ENCODE measurements around the gene NXPE4. TPM values are rescaled to one million over a fixed set of nuclear protein-coding genes. Genes with fewer than 3 reads are reported as not detected.

NXPE4 gene
- total and polyA plus RNA-seq, 2 donors (not counting 3 experiments of a cell fraction or from before 2014, with no cell fraction given), result not detected

- intact Hi-C loops (cut with micrococcal nuclease) (no loop called here), dilution Hi-C loops (cut with MboI; ENCODE audit: extremely low pct_ligation_motif_present, low sequenced_read_pairs) (no loop called here)
- POLR2A ChIA-PET, result no interaction called here
- DNase-seq (ENCODE audit: low read depth, low spot score), result no peak
- Histone ChIP-seq H4K20me1 (replicated peaks; ENCODE audit: control insufficient read depth, extremely low read depth, insufficient read depth, low read length) (no peaks in the 10 kb centered on the region), H3K27ac (ENCODE audit: insufficient read depth, low read depth, low read length) (no peak overlapping the region), H3K9me1 (replicated peaks; ENCODE audit: control insufficient read depth, extremely low read depth, insufficient read depth, low read length) (no peaks in the 10 kb centered on the region), H2AFZ (ENCODE audit: low read depth, low read length) (no peak overlapping the region), H3K4me3 (replicated peaks in 1 of 3; ENCODE audit: insufficient read depth in 1 of 3, low read depth in 1 of 3, low read length in 3 of 3) (no peak overlapping the region), H3K9ac (replicated peaks; ENCODE audit: extremely low read depth, insufficient read depth, low read length) (no peak overlapping the region), H3K4me1 (ENCODE audit: control insufficient read depth, extremely low read depth, insufficient read depth, low read length) (no peaks in the 10 kb centered on the region), H3K27me3 (ENCODE audit: control insufficient read depth in 2 of 2, insufficient read depth in 2 of 2, low read length in 2 of 2) (no peaks in the 10 kb centered on the region), H3K79me2 (ENCODE audit: control insufficient read depth, insufficient read depth, low read length) (no peaks in the 10 kb centered on the region), H3K36me3 (ENCODE audit: control insufficient read depth in 2 of 2, extremely low read depth in 1 of 2, insufficient read depth in 2 of 2, low read length in 2 of 2) (no peaks in the 10 kb centered on the region), H3K9me3 (replicated peaks; ENCODE audit: control insufficient read depth, insufficient read depth, low read length) (peaks cover 2% of the 10 kb centered on the region), H3K4me2 (ENCODE audit: insufficient read depth, low read length) (no peak overlapping the region)
- no peak for TF ChIP-seq POLR2AphosphoS5 (IDR thresholded peaks at IDR 0.05; ENCODE audit: insufficient read depth, low read depth, low read length)
- TF ChIP-seq FOS (IDR thresholded peaks at IDR 0.05; ENCODE audit: borderline replicate concordance, insufficient read depth, low read length), result no peak
- no peak for TF ChIP-seq CTCF (IDR thresholded peaks at IDR 0.05; ENCODE audit: extremely low read depth in 1 of 2, insufficient read depth in 1 of 2, low read depth in 1 of 2, low read length in 2 of 2)
- no peak for TF ChIP-seq EZH2 (IDR thresholded peaks at IDR 0.05; ENCODE audit: borderline replicate concordance, low read depth, low read length, severe bottlenecking)
- TF ChIP-seq JUN (IDR thresholded peaks at IDR 0.05; ENCODE audit: borderline replicate concordance, insufficient read depth, insufficient read length, low read depth), result no peak
- TF ChIP-seq MAX (IDR thresholded peaks at IDR 0.05; ENCODE audit: insufficient read depth, insufficient read length), result no peak
- no peak for TF ChIP-seq MYC (IDR thresholded peaks at IDR 0.05; ENCODE audit: low read depth, low read length)
- no peak for TF ChIP-seq POLR2A (IDR thresholded peaks at IDR 0.05; ENCODE audit: low read depth, low read length)
- no peak for TF ChIP-seq GATA2 (IDR thresholded peaks at IDR 0.05; ENCODE audit: insufficient read depth, insufficient read length, low read depth, low read length)
- FAIRE-seq, result no peak
- no TSS peak for BruUV-seq (replicated peaks)
- CTCF ChIA-PET, result no interaction called here
These were observed 26.6 kb upstream of the NXPE4 start for GRCh38 chr11:114621950-114622809.
